ENCODE measurements around the gene HEPACAM.

Gene HEPACAM

DNA sequence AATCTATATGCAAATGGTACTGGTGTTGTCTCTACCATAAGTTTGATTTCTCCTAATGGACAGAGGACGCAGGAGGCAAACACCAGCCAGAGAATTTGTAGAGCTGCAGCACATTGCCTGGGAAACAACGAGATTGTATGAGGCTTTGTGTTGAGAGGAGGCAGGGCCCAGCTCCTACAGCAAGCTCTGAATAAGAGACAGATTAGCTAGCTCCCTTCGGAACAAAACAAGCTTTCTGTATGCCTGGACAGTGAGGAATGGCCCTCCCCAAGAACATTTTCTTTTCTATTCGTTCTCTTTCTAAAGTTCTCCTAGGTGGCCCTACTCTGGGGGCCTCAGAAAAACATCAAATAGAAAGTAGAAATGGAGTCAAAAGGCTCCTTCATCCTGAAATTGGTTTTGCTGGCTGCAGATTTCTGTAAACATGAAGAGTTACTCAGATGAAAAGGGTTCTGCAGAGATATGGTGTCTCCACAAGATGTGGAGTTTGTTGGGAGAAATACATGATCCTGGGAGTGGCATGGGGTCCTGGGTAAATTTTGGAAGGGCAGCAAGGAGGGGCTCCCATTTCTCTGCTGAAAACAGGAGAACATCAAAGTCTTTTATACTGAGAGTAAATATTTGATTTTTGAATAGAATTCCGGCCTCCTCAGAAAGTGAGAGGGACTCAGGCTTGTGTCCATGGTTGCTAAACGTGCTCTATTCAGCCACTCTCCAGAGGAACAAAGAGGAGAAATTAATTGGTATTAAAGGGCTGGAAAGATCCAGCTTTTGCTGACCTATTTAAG lies 6.8 kb upstream of the HEPACAM start:
- no peak for DNase-seq

DNA sequence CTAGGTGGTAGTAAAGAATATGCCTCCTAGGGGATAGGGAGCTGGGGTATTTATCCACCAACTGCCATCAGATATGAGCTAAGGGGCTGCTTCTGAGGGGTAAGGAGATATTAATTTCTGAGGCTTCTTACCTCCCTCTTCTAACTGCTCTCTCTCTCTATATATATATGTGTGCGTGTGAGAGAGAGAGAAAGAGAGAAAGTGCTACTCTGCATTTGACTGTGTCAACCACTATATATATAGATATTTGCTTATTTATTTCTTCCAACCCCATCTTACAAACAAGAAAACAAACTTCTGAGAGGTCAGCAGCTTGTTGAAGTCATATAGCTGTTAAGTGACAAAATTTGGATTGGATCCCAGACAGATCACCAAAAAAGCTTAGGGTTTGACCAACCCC lies 5.9 kb upstream of the HEPACAM start:
- DNase-seq: no peak

DNA sequence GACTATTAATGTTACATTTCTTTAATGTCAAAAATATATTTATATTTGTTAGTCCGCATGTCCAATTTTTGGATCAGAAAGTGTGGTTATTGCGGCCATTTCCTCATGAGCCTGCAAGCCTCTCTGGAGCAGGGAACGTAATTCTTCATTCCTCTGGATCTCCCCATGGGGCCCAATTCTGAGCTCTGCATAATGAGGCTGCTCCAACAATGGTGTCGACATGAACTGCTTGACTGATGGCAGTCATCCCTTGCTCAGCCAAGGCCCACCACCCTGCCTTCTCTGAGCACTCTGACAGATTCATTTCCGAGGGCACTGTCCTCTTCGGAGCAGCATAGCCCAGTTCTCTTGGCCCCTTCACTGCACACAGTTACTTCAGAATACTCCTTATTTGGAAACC lies 3.1 kb upstream of the HEPACAM start:
- DNase-seq: no peak

DNA sequence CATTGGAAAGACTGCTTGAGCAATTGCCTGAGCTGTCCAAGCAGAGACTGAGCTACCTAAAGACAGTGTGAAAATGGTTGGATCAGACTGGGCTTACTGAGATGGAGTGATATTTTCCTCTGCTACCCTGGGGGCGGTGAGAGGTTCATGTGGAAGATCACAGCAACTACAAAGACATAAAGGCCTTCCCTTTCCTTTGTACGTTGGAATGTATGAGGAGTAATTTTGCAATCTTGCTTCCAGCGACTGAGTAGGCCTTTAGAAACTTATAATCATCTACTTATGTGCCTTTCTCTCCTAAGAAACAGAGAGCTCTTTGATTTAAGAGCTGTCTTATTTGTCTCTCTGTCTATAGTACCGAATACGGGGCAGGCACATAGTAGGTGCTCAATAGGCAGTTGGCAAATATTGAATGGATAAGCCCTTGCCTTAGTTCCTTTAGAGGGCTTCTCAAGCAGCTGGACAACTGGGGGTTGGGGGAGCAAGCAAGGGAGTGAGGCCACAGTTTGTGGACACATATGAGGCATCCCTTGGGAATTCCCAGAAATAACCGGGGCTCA lies 2.4 kb upstream of the HEPACAM start:
- DNase-seq: no peak

DNA sequence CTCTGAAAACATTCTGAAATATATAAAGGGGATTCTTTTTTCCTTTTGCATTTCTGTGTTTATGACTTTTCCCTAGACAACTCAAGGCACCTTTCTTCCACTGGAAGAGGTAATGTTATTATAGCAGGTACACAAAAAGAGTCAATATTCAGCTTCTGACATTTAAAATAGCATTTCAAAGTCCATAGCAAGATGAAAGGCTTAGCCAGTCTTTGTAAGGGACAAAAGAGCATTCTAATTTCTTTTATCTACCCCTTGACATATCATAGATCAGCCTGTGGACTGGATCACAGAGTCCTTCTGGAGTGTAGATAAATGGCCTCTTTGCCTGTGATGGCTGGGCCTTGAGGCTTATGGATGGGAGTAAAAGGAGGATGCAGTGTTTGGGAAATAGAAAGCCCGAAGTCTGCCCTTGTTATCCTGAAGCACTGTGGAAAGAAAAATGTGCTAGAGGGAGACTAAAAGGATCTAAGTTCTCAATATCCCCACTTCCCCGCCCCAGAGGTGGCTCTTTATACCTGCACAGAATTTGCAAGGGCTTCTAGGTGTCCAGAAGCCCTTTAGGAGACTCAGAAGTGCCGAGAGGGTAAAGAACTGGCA lies 1.6 kb upstream of the HEPACAM start:
- no peak for DNase-seq

DNA sequence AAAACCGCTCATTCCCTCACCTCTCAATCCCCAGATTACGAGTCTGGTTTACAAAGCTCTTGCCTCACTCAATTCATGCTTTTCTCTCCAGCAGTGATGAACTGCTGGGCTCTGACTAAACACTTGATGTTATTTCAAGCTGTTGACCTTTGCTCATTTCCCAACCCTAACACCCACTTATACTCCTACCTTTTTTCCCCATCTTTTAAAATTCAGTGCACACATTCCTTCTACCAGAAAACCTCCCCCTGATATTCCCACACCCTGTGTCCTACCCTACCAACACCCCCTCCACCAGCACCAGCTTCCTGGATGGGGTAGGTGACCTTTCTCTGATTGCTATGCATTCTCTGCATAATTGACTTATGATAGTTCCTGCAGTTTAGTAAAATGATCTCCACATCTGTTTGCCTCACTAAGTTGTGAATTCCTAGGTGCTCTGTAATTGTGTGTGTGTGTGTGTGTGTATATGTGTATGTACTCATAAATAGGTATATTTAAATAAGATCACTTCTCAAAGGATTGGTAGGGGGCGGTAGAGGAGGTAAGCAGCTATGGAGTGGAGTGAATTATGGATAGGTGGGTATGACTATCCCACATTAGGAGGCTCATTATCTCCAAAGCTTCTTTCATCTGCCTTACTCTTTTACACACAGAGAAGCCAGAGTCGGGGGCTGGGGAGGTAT lies 842 bp downstream of the HEPACAM start:
- DNase-seq: no peak

DNA sequence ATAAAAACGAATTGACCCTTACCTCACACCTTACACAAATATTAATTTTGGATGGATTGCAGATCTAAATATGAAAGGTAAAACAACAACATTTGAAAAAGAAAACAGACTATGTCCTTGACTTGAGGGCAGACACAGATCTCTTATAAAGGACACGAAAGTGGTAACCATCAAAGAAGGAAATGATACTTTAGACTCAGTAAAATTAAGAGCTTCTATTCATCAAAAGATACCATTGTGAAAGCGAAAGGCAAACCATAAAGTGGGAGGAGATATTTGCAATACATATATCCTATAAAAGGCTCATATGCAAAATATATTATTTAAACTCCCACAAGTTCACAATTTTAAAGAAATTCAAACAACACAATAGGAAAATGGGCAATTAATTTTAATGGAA lies 5.0 kb downstream of the HEPACAM start:
- no peak for DNase-seq

DNA sequence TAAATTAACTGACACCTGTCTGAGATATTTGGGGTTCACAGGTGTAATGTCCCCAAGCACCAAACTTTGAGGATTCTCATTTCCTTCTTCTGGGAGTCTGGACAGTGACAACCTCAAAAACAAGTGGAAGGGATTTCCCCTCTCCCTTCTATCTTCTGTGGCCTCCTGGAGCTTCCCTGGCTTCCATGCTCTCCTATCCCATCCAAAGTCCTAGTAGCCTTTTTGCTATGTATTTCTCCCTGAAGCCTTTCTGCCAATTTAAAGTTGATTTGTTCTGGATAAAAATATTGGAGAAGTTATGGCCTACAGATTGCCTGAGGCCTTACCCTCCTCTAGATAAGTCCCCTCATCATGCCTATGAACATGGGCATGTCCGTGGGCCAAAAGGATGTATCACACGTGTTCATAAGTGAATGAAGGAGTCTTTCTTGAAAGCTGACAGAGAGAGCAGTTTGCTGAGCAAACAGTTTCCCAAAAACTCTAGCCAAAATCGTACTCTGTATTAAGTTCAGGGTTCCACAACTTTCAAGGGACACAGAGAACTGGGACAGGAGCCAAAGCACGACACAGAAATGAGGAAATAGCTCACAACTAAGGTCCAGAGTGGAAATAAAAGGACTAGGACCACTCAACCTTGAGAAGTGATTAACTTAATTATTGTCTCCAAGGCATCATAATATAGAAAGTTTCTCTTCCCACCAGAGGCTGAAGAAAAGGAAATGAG lies 6.7 kb downstream of the HEPACAM start:
- no peak for DNase-seq

DNA sequence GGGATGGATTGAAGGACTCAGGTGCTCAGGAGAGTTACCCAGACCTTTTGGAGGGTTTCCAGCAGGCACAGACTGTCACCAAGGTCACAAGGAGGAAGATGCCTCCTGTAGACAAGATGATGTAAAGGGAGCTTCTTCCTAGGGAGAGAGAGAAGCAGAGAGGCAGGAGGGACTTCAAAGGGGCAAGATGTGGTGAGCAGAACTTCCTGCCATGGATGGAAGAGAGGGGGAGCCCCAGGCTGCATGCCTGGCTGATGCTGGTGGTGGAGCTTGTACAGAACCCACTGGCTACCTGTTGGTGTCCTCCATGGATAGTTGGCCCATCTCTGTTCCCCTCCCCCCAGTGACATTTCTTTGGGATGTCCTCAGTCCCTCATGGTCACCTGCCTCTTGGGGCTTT lies 12.6 kb downstream of the HEPACAM start:
- DNase-seq: no peak

DNA sequence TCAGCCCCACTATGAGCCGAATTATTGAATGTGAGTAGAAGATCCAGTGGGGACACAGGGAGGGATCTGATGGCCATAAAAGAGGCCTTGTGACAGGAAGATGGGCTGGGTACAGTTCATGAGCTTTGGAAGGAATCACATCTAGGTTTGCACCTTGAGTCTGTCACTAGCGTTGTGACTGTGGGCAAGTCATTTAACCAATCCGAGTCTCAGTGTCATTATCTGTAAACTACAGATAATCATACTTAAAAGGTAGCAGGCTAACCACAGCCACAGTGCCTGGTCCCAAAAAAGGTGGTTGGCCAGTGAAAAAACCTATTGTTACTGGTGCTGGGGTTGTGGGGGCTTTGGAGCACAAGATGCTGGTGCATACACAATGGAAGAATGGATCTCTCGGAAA lies 13.0 kb downstream of the HEPACAM start:
- DNase-seq: no peak

DNA sequence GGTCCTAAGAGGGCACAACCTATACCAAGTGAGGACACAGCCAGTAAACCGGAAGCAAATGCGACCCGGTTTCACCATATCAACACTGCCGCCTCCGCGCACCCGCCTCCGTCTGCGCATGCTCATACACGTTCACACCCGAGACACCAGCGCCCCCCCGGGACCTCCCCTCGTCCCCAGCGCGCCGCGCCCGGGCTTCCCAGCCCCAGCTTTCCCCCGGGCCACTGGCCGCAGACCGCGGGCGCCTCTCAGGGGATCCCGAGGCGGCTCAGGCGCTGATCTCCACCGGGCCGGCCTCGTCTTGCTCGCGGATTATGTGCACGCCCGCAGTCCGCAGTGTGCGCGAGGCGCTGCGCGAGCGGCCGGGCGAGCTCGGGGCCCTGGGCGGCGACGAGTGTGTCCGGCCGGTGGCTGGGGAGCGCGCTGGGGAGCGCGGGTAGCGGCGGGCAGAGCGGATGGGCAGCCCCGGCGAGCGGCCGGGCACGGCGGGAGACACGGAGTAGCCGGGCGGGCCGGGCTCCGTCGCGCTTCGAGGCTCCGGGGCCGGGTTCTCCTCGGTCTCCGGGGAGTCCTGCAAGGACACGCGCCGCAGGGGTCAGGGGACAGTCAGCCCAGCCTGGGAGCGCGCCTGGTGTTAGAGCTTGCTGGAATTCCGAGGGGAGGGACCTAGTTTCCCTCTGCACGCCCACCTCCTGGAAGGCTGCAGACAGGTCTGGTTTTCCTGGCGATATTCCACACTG lies 14.8 kb downstream of the HEPACAM start:
- peak; percentile 75 for DNase-seq

DNA sequence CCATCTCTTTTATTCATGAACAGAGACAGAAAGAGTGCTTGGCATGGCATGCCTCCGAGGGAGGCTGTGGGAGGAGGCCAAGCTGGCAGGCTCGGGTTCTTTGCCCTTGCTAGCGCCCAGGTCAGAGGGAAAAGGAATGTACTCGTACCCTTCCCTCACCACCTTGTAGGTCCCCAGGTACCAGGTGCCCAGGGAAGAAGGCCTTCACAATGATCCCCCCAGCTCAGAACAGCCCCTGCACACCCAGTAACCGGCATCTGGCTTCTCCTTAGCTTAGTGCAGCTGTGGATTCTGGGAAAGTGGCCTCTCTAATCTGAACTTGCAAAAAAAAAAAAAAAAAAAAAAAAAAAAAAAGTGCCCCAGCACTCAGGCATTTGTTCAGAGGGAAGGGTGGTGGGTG lies 15.5 kb downstream of the HEPACAM start:
- DNase-seq: no peak

DNA sequence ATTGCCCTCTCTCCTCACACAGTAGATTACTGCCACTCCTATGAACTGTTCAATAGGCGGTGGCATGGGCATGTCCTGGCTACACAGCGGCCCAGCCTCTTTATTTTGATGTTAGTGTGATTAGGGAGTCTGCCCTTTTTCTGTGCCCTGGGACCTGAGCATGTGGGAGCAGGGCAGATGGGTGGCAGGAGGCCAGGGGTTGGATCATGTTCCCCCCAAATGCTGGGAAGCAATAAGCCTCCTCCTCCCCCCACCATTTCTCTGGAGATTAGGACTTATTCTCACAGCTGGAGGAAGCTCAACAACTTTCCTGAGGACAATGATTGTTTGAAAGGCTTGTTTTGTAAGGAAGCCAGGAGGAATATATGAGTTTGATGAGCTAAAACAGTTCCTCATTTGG lies 15.9 kb downstream of the HEPACAM start:
- DNase-seq: no peak

DNA sequence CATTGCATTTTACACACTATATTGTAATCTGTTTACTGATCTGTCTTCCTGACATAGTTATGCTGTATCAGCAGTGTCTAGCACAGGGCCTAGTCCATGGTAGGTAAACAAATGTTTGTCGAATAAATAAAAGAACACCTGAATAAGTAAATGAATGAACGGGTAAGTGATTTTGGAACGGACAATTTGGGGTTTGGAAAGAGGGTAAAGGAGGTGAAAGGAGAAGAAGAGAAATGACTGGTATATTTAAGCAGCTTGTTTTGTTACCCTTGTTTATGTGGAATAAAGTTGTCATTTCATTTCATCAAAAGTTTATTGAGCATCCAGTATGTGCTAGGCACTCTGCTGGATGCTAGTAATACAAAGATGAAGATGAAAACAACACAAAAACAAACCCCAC lies 16.9 kb downstream of the HEPACAM start, which contains the start of gene HEPN1:
HEPN1 (plus strand) TSS at position 301 of the 400 bp plus-strand sequence.
- DNase-seq: no peak

DNA sequence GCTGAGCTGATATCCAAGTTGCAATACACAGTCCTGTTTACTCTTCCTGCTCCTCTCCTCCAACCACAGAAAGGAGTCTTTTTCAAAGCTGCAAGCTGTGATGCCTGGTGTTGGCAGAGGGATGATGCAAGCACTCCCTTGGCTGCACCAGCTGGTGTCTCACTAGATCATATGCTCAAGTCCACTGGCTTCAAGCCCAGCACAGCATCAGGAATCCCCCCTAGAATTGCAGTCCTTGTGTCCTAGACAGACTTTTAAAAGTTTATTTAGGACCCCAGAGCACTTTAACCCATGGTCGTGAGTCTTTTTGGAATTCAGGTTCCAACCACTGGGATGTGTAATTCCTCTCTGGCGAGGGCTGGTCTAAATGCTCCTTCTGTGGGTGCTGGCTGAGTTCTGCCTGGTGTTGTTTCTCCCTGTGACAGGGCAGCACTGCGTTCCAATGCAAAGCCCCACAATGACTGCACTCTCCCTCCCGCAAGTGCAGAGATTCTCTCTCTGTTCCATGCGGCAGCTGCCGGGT lies 18.7 kb downstream of the HEPACAM start:
- DNase-seq: no peak

DNA sequence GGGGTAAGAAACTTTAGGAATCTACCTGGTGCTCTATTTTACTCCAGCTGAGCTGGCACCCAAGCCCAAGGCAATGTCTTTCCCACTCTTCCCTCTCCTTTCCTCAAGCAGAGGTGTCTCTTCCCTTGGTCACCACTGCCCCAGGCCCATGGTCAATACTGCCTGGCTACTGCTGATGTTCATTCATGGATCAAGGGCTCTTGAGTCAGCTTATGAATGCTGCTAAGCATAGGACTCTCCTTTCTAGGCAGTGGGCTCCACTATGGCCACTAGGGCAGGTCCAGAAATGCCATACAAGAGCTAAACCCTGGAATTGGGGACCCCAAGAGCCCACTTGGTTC lies 19.5 kb downstream of the HEPACAM start:
- DNase-seq: no peak

DNA sequence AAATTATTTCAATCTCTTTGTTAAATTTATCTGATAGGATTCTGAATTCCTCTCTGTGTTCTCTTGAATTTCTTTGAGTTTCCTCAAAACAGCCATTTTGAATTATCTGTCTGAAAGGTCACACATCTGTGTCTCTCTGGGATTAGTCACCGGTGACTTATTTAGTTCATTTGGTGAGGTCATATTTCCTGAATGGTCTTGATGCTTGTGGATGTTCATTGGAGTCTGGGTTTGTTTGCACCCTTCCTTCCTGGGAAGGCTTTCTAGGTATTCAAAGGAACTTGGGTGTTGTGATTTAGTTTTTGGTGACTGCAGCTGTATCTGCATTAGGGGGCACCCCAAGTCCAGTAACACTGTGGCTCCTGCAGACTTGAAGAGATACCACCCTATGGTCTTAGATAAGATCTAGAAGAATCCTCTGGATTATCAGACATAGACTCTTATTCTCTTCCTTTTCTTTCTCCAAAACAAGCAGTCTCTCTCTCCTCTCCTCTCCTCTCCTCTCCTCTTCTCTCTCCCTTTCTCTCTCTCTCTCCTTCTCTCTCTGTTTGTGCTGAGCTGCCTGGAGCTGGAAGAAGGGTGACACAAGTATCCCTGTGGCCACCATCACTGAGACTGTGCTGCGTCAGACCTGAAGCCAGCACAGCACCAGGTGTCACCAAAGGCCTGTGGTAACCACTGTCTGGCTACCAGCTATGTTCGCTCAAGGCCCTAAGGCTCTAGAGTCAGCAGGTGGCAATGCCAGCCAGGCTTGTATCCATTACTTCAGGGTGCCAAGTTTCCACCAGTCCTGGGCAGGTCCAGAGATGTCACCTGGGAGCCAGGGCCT lies 20.1 kb downstream of the HEPACAM start:
- DNase-seq: no peak

DNA sequence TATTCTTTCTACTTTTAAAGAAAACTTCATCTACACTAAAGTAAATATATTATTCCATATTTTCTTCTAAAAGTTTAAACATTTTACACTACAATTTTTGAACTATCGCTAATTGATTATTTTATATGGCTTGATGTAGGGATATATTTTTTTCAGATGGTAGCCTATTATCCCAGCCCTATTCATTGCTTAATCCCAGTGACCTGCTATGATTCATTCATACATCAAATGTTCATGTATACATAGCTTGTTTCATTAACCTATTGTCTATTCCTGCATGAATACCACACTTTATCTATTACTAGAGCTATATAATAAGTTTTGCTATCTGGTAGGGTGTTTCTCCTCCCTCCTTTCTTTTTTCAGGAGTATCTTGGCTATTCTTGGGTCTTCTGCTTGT lies 33.2 kb downstream of the HEPACAM start:
- no peak for DNase-seq

DNA sequence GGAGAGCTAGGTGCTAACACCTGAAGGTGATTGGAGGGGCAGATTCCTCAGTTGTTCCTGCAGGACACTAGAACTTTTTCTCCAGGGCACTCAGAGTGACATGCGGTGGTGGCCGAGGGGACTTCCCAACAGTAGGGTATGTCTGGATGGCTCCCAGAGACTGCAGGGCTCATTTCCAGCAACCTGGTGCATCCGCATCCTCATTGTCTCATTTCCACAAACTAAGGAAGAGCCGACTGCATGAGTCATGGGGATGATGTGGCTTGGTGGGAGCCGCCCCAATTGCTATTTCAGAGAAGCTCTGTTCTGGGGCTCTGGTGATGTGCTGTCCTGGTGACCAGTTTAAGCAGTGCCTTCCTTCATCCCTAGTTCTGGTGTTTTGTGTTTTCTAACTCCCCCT lies 35.4 kb downstream of the HEPACAM start:
- no peak for DNase-seq

DNA sequence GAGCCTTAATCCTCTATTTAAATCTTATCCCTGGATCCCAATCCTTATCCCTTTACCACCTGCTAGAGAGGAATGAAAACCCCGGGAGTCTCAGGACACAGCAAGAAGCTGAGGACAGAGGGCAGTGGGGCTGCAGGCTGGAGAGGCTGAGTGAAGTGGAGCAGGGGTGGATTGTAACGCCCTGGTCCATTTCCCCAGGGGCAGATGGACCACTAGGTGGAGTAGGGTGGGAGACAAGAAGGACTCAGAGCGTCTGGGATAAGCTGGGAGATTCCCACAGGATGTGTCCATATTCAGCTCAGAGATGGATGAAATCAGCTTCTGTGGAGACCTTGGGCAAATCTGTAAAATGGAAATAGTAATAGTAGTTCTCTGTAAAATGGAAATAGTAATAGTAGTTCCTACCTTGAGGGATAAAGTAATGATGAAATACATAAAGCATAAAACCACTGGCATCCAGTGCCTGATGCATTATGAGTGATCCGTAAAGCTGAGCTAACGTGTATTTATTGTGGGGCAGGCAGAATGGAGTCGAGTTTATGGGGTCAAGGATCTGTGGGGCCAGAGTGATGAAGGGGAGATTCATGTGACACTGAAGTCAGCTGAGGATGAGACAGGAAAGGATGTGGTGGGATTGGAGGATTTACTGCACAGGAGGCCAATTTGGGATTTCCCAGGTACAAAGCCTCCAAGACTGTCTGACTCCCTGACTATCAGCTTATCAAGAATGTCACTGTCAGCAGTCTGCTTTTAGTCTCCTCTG lies 36.3 kb downstream of the HEPACAM start:
- DNase-seq: no peak

DNA sequence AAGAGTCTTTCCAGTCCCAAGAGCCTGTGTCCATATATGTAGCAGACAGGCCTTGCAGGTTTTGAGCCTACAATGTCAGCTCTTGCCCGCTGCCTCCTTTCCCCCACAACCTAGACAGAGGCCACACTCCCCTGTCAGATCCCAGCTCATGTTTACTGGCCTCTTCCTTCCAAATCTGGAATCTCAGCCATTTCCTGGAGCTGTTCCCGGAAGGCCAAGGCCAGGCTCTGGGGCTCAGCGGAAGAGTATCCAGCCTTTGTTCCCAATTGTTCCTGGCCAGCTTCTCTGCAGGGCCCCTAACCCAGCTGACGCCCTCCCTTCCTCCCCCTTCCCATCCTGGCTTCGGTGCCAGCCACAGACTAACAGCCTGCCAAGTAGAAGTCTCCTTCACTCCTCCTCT lies 37.1 kb downstream of the HEPACAM start:
- DNase-seq: no peak
